GM21528 (cell line): ENCODE measurements around the gene SOX9.
"Not testable (repeated sequence)": the region's sequence is repeated elsewhere in the genome, so short reads cannot be mapped to it uniquely, and the experiment has no call there.

Source experiments
- ATAC-seq: cut with Tn5 transposase; IDR thresholded peaks from one replicate; pipeline ENCODE4 v1.9.1; 2021; ENCODE audit warnings: mild to moderate bottlenecking, moderate library complexity; ENCODE audit not compliant: unreplicated experiment, low FRiP score

Gene SOX9

GRCh38 chr17:72110942-72111318 is 9.9 kb upstream of the SOX9 start:
- no peak for ATAC-seq

DNA sequence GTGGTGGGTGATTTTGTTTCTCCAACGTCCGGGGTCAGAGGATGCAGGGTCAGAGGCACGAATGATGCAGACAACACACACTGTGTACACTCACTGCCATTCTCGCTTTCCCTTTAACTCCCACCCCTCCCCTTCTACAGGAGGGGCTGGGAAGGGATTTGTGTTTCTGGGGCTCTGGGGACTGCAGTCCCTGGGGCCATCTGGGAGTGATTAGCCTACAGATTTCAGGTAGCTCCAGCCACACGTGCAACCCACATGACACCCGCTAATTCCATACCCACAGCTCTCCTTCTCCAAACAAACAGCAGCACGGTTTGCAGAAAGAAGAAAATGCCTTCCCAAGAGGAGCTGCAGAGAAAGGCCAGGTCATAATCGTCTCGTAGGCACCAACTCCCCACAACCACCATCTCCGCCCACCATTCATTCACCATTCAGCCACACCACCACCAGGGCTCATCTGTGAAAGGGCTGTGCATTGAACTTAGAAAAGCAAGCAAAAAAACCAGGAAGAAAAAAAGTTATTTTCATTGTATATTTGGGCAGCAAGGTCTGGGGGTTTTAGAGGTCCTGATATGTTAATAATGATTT is 9.4 kb upstream of the SOX9 start:
- ATAC-seq: no peak

GRCh38 chr17:72111926-72112325 is 8.9 kb upstream of the SOX9 start:
- not testable (repeated sequence) for ATAC-seq

DNA sequence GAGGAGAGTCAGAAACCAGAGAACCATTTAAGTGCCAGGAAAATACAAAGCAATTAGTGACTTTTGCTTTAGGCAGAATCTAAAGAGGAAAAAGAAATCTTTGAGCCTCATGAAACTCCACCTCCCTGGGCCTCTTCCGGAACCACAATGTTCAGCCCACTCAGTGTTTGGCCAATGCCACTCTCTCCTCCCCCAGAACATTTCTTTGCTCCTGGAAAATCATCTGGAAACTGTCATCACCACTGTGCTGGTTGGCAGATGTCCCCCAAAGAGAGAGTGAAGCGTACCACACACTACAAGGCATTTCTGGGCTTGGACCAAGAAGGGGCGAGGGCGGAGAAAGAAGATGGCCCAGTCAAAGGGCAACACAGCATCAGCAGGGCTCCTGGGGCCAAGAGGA is 7.1 kb upstream of the SOX9 start:
- ATAC-seq: no peak

GRCh38 chr17:72115781-72116525 is 4.9 kb upstream of the SOX9 start:
- ATAC-seq: no peak

GRCh38 chr17:72116661-72117521 is 3.9 kb upstream of the SOX9 start:
- ATAC-seq: no peak

GRCh38 chr17:72117535-72118334 is 3.1 kb upstream of the SOX9 start:
- no peak for ATAC-seq

- ATAC-seq: no peak
Measured at GRCh38 chr17:72118335-72119076, 2.3 kb upstream of the SOX9 start.

DNA sequence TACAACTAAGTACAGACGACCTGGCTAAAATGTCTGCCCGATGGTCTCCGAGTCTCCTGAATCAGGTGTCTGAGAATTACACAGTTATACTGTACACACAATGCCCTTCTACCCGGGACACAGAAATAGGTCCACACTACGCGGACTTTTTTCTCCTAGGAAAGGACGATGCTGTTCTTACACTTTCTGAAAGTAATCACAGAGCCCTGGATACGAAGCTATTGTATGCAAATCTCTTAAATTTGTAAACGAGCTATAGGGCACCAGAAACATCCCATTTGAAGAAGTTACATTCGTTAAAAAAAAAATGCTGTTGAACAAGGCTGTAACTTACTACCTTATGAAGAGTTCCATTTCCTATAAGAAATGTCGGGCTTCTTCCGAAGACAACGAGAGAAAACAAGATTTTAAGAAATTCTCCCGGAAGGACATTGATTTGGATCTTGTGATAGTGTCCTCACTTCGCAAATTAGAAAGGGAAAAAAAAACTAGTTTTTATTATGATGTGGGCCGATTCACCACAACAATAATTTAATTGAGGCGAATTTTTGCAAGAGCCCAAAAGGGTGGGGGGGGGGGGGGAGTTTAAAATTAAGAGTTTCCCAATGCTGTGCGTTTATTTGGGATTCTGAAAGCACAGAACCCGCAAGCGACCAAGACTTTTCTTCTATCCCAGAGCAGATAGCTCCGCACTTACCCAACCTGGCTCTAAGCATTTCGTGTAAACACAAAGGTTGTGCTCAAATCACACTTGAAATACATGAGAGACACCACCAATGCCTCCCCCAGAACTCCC is 1.5 kb upstream of the SOX9 start:
- no peak for ATAC-seq

GRCh38 chr17:72119873-72120641 is 763 bp upstream of the SOX9 start:
- ATAC-seq: no peak

- ATAC-seq: no peak
Measured at GRCh38 chr17:72121164-72122009, 567 bp downstream of the SOX9 start.

GRCh38 chr17:72122010-72122764 is 1.4 kb downstream of the SOX9 start:
- no peak for ATAC-seq

- no peak for ATAC-seq
Measured at GRCh38 chr17:72122765-72123529, 2.1 kb downstream of the SOX9 start.

- no peak for ATAC-seq
Measured at GRCh38 chr17:72123530-72124437, 3.0 kb downstream of the SOX9 start.

DNA sequence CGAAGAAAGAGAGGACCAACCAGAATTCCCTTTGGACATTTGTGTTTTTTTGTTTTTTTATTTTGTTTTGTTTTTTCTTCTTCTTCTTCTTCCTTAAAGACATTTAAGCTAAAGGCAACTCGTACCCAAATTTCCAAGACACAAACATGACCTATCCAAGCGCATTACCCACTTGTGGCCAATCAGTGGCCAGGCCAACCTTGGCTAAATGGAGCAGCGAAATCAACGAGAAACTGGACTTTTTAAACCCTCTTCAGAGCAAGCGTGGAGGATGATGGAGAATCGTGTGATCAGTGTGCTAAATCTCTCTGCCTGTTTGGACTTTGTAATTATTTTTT is 3.6 kb downstream of the SOX9 start:
- no peak for ATAC-seq
